Raji (cell line): Measurements from ENCODE around the gene APBA1.

ENCODE experiments used
- POLR2A ChIP-seq: IDR thresholded peaks from 2 replicates; pipeline ENCODE4 v1.6.1; 2011; ENCODE audit warnings: low read depth, low read length, control low read depth; ENCODE audit not compliant: insufficient read depth

Gene APBA1

GRCh38 chr9:69579032-69579758, 93.0 kb downstream of the APBA1 start:
- no peak for TF ChIP-seq POLR2A

GRCh38 chr9:69578026-69578425, 94.1 kb downstream of the APBA1 start:
- TF ChIP-seq POLR2A: no peak

- no peak for TF ChIP-seq POLR2A
Observed at GRCh38 chr9:69577123-69577522, 95.0 kb downstream of the APBA1 start.

GRCh38 chr9:69574057-69574456, 98.1 kb downstream of the APBA1 start:
- no peak for TF ChIP-seq POLR2A

- no peak for TF ChIP-seq POLR2A
Observed at GRCh38 chr9:69573651-69574050, 98.5 kb downstream of the APBA1 start.

GRCh38 chr9:69572611-69573010, 99.6 kb downstream of the APBA1 start:
- TF ChIP-seq POLR2A: no peak

- no peak for TF ChIP-seq POLR2A
Observed at GRCh38 chr9:69571032-69571431, 101.1 kb downstream of the APBA1 start.

- no peak for TF ChIP-seq POLR2A
Observed at GRCh38 chr9:69569738-69570451, 102.3 kb downstream of the APBA1 start.

DNA sequence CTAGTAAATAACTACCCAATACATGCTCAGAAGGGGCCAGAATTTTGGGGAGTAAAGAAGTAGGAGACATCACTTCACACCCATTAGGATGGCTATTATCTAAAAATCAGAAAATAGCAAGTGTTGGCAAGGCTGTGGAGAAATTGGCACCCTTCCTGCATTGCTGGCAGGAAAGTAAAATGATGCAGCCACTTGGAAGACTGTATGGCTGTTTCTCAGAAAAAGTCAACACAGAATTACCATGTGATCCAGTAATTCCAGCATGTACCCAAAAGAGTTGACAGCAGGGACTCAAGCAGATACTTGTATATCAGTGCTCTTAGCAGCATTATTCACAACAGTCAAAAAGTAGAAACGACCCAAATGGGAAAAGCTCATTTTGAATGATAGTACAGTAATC, 107.6 kb downstream of the APBA1 start:
- TF ChIP-seq POLR2A: no peak

GRCh38 chr9:69559126-69559525, 113.0 kb downstream of the APBA1 start:
- no peak for TF ChIP-seq POLR2A

DNA sequence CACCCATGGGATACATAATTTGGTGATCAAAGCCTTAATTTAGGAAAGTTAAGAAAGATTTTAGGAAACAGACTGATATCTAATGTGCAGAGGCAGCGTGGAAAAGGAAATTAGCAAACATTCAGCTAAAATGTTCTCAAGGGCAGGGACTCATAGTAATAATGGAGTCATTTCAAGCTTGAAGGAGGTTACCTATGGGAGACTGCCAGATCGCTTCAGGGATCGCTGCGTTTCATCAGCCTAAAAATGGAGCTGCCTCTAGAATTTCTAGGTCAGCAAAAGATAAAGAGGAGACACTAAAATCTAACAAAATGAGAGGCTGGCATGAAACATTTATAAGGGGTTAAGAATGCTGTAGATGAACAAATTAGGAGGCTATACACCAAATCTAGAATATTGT, 115.5 kb downstream of the APBA1 start:
- TF ChIP-seq POLR2A: no peak

- no peak for TF ChIP-seq POLR2A
Observed at GRCh38 chr9:69555802-69556201, 116.4 kb downstream of the APBA1 start.

GRCh38 chr9:69554945-69555344, 117.2 kb downstream of the APBA1 start:
- TF ChIP-seq POLR2A: no peak

DNA sequence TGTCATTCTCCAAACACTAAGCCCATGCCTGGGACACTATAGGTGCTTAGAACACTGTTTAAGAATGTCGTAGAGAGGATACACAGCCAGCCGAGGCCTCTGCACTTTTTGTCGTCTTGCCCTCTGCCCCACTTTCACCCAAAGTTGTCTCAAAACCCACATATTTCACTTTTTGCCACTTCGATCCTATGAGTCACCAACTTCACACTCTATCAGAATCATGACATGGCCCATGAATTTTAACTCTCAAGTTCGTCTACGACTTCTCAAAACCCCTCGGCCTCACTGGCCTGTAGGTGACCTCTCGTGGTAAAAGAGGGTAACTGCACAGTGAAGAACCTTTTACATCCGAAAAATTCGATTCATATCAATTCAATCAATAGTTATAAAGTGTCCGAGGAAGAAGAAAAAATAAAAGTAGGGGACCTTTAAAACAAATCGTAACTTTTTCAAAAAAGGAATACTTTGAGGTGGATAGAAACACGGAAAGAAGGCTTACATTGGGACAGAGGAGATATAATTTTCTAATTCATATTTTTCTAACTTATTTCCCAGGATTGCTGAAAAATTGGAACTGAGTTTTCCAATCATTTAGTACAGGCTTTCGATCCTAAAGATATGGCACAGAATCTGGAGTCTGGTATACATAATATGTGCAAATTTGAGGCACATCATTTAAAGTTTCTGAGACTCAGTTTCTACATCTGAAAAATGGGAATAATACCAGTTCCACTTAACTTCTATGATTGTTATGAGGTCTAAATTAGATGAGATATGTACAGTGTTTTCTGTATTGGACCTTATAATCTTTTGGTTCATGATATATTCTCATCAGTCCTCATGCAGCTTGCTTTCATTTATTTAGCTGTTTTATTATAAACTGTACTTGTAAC, 122.6 kb downstream of the APBA1 start:
- no peak for TF ChIP-seq POLR2A

- TF ChIP-seq POLR2A: no peak
Observed at GRCh38 chr9:69548681-69549080, 123.5 kb downstream of the APBA1 start.

- TF ChIP-seq POLR2A: no peak
Observed at GRCh38 chr9:69546265-69546664, 125.9 kb downstream of the APBA1 start.
